IMR-90 (cell line): ENCODE measurements around the gene TBX1. TPM values are rescaled to one million over a fixed set of nuclear protein-coding genes. Genes with fewer than 3 reads are reported as not detected.

Experiments used
- ATAC-seq: fragments of 200-7000 bp; cut with Tn5 transposase; 2 replicates; pipeline ENCODE4 v1.9.1; 2020; ENCODE audit warnings: low read depth, mild to moderate bottlenecking, moderate library complexity
- BruUV-seq: library from RNA; stranded (reverse); fragments of 400-500 nt; replicated peaks from 2 replicates; lab custom pipeline; 2021; lab: Mats Ljungman, UMichigan
- CTCF ChIA-PET: fragments of 300-600 bp; formaldehyde crosslinking; extraction: SDS; loops from one replicate; lab custom pipeline; 2021; ENCODE audit warnings: antibody characterized with exemption; lab: Yijun Ruan, JAX
- POLR2A ChIA-PET: fragments of 300-600 bp; sonication (Branson Sonifier 250); formaldehyde crosslinking; loops from one replicate; lab custom pipeline; 2022; ENCODE audit warnings: antibody characterized with exemption; ENCODE audit not compliant: unreplicated experiment; lab: Charles Lee
- DNase-seq: peaks from one replicate; pipeline ENCODE4 v3.0.0; 2013
- H2AFZ ChIP-seq: replicated peaks from 2 replicates; pipeline ENCODE3; 2013; ENCODE audit warnings: low read length, mild to moderate bottlenecking; ENCODE audit not compliant: poor library complexity
- H2AK5ac ChIP-seq: 2 replicates; pipeline ENCODE4 v1.6.1; 2013; ENCODE audit warnings: low read depth, low read length, inconsistent platforms
- H2AK9ac ChIP-seq: replicated peaks from 2 replicates; pipeline ENCODE3; 2013; ENCODE audit warnings: mild to moderate bottlenecking, low read depth, low read length, moderate library complexity; ENCODE audit not compliant: poor library complexity
- H2BK120ac ChIP-seq: 2 replicates; pipeline ENCODE4 v1.6.1; 2013; ENCODE audit warnings: low read depth, low read length, inconsistent platforms
- H2BK15ac ChIP-seq: 3 replicates; pipeline ENCODE4 v1.6.1; 2013; ENCODE audit warnings: low read depth, low read length, inconsistent platforms
- H2BK20ac ChIP-seq: 2 replicates; pipeline ENCODE4 v1.6.1; 2013; ENCODE audit warnings: low read depth, mild to moderate bottlenecking, inconsistent platforms, low read length, moderate library complexity
- H2BK5ac ChIP-seq: 2 replicates; pipeline ENCODE4 v1.6.1; 2013; ENCODE audit warnings: mild to moderate bottlenecking, low read depth, low read length, inconsistent platforms; ENCODE audit not compliant: poor library complexity, severe bottlenecking
- H3K14ac ChIP-seq: replicated peaks from 2 replicates; pipeline ENCODE4 v1.6.1; 2013; ENCODE audit warnings: low read depth, low read length, inconsistent platforms
- H3K18ac ChIP-seq: 2 replicates; pipeline ENCODE4 v1.6.1; 2013; ENCODE audit warnings: low read depth, low read length, control low read depth
- H3K23ac ChIP-seq: 2 replicates; pipeline ENCODE4 v1.6.1; 2013; ENCODE audit warnings: low read depth, low read length, inconsistent platforms
- H3K27ac ChIP-seq: 2 replicates; pipeline ENCODE4 v1.5.1; 2013; ENCODE audit warnings: mild to moderate bottlenecking, control low read depth, low read length; ENCODE audit not compliant: insufficient read depth
- H3K27me3 ChIP-seq: 2 replicates; pipeline ENCODE4 v1.6.1; 2013; ENCODE audit warnings: low read length; ENCODE audit not compliant: control insufficient read depth, insufficient read depth
- H3K36me3 ChIP-seq: 2 replicates; pipeline ENCODE4 v1.6.1; 2013; ENCODE audit warnings: low read length, mixed read lengths; ENCODE audit not compliant: control insufficient read depth, insufficient read depth
- H3K4ac ChIP-seq: 2 replicates; pipeline ENCODE4 v1.6.1; 2013; ENCODE audit warnings: low read depth, low read length, inconsistent platforms
- H3K4me1 ChIP-seq: 2 replicates; pipeline ENCODE4 v1.6.1; 2013; ENCODE audit warnings: low read length, mixed read lengths; ENCODE audit not compliant: control insufficient read depth, insufficient read depth
- H3K4me2 ChIP-seq: 2 replicates; pipeline ENCODE4 v1.6.1; 2013; ENCODE audit warnings: low read depth, mild to moderate bottlenecking, control low read depth, low read length, moderate library complexity
- H3K4me3 ChIP-seq: 2 replicates; pipeline ENCODE4 v1.5.1; 2013; ENCODE audit warnings: low read depth, mild to moderate bottlenecking, control low read depth, low read length, moderate library complexity; ENCODE audit not compliant: insufficient read depth
- H3K56ac ChIP-seq: 2 replicates; pipeline ENCODE4 v1.6.1; 2013; ENCODE audit warnings: low read length, inconsistent platforms; ENCODE audit not compliant: insufficient read depth; ENCODE audit errors: extremely low read depth
- H3K79me1 ChIP-seq, 2 experiments: 2 replicates each; pipeline ENCODE4 v1.6.1; 2013; ENCODE audit warnings: low read length in 2 of 2, inconsistent platforms in 1 of 2, low read depth in 1 of 2
- H3K9ac ChIP-seq: 2 replicates; pipeline ENCODE4 v1.6.1; 2013; ENCODE audit warnings: low read depth, low read length, control low read depth
- H3K9me1 ChIP-seq: 2 replicates; pipeline ENCODE4 v1.6.1; 2013; ENCODE audit warnings: low read length, inconsistent platforms; ENCODE audit not compliant: insufficient read depth
- H3K9me3 ChIP-seq: 2 replicates; pipeline ENCODE4 v1.6.1; 2013; ENCODE audit warnings: low read length; ENCODE audit not compliant: control insufficient read depth, insufficient read depth
- H4K20me1 ChIP-seq: 2 replicates; pipeline ENCODE4 v1.6.1; 2013; ENCODE audit warnings: low read length, inconsistent platforms; ENCODE audit not compliant: insufficient read depth
- H4K5ac ChIP-seq: 2 replicates; pipeline ENCODE4 v1.6.1; 2013; ENCODE audit warnings: mild to moderate bottlenecking, low read depth, low read length, control low read depth
- H4K8ac ChIP-seq, 2 experiments: 2 replicates each; pipeline ENCODE4 v1.6.1; 2013; ENCODE audit warnings: low read depth in 2 of 2, low read length in 2 of 2, control low read depth in 1 of 2, inconsistent platforms in 1 of 2
- H4K91ac ChIP-seq: 2 replicates; pipeline ENCODE4 v1.6.1; 2013; ENCODE audit warnings: low read depth, low read length, inconsistent platforms; ENCODE audit not compliant: insufficient read depth
- BHLHE40 ChIP-seq: fragments of 150-350 bp; IDR thresholded peaks from 2 replicates; pipeline ENCODE4 v1.6.1; 2016; ENCODE audit warnings: mild to moderate bottlenecking, low read depth, low read length
- CHD1 ChIP-seq: IDR thresholded peaks from 2 replicates; pipeline ENCODE4 v1.6.1; 2012; ENCODE audit warnings: low read depth, low read length, improper control_type of control experiment
- CTCF ChIP-seq: conservative IDR thresholded peaks from 2 replicates; pipeline ENCODE4 v1.5.1; 2012; ENCODE audit warnings: mild to moderate bottlenecking, low read depth, low read length, improper control_type of control experiment
- ELK1 ChIP-seq: fragments of 150-350 bp; IDR thresholded peaks from 2 replicates; pipeline ENCODE4 v1.6.1; 2016; ENCODE audit warnings: low read depth, mild to moderate bottlenecking, low read length, moderate library complexity, borderline replicate concordance
- FOS ChIP-seq: fragments of 150-350 bp; IDR thresholded peaks from 2 replicates; pipeline ENCODE4 v1.6.1; 2016; ENCODE audit warnings: low read depth, low read length
- MAFK ChIP-seq: IDR thresholded peaks from 2 replicates; pipeline ENCODE4 v1.6.1; 2012; ENCODE audit warnings: low read depth, low read length, improper control_type of control experiment
- MAZ ChIP-seq: IDR thresholded peaks from 2 replicates; pipeline ENCODE4 v1.6.1; 2012; ENCODE audit warnings: low read depth, mild to moderate bottlenecking, low read length, improper control_type of control experiment, moderate library complexity, borderline replicate concordance
- MXI1 ChIP-seq: IDR thresholded peaks from 2 replicates; pipeline ENCODE4 v1.6.1; 2012; ENCODE audit warnings: low read depth, mild to moderate bottlenecking, low read length, moderate library complexity, borderline replicate concordance
- NFE2L2 ChIP-seq: fragments of 150-350 bp; IDR thresholded peaks from 2 replicates; pipeline ENCODE4 v1.6.1; 2016; ENCODE audit warnings: low read depth, mild to moderate bottlenecking, low read length
- POLR2A ChIP-seq: IDR thresholded peaks from 2 replicates; pipeline ENCODE4 v1.6.1; 2012; ENCODE audit warnings: mild to moderate bottlenecking, low read depth, low read length
- RAD21 ChIP-seq: IDR thresholded peaks from 2 replicates; pipeline ENCODE4 v1.6.1; 2012; ENCODE audit warnings: low read length, improper control_type of control experiment
- RCOR1 ChIP-seq: IDR thresholded peaks from 2 replicates; pipeline ENCODE4 v1.6.1; 2012; ENCODE audit warnings: mild to moderate bottlenecking, low read length, improper control_type of control experiment; ENCODE audit not compliant: insufficient replicate concordance
- SMC3 ChIP-seq: fragments of 150-350 bp; IDR thresholded peaks from 2 replicates; pipeline ENCODE4 v1.6.1; 2016; ENCODE audit warnings: low read depth, mild to moderate bottlenecking, antibody characterized with exemption, low read length, moderate library complexity
- WGBS, 2 experiments: methylation state at CpG; one replicate each; pipeline versions ENCODE4 v1.1.5 to v1.1.7; 2013; ENCODE audit warnings: missing lambda C conversion rate in 2 of 2; ENCODE audit not compliant: insufficient read length in 1 of 2; ENCODE audit errors: extremely low coverage in 2 of 2; 5-methylcytosine and 5-hydroxymethylcytosine counted together
- dilution Hi-C: fragments of 300-500 bp; cut with HindIII; formaldehyde crosslinking; loops from one replicate; pipeline ENCODE4 v1.14.3; 2018; ENCODE audit warnings: low sequenced_read_pairs; ENCODE audit not compliant: unreplicated experiment
- in situ Hi-C: fragments of 300-500 bp; cut with MboI; formaldehyde crosslinking; loops from 3 replicates; pipeline ENCODE4 v1.14.3; 2019; ENCODE audit warnings: low sequenced_read_pairs, inconsistent platforms, mixed read lengths
- intact Hi-C: fragments of 100-400 bp; cut with micrococcal nuclease; formaldehyde crosslinking; loops from 2 replicates; pipeline ENCODE4 v1.10.0; 2022
- polyA plus RNA-seq, 3 experiments: library from polyadenylated mRNA; depleted of rRNA; stranded (reverse); fragments of >200 nt; gene quantifications; 2 replicates each; pipeline ENCODE4 v1.2.3, GENCODE V29; 2012; ENCODE audit warnings: low replicate concordance in 1 of 3
- total RNA-seq: library from RNA; depleted of rRNA; stranded (reverse); fragments of >200 nt; gene quantifications from 2 replicates; pipeline ENCODE4 v1.2.3, GENCODE V29; 2012

TBX1 gene
- total and polyA plus RNA-seq, 2 of the 4 experiments (the other 2 are of a cell fraction), result 0.03 TPM; not detected in 1

- no peak overlapping the region for H3K56ac ChIP-seq
- no peak overlapping the region for H2BK120ac ChIP-seq
- intact Hi-C loops, result no loop called here
Measured at GRCh38 chr22:19719488-19720021, 41.0 kb upstream of the TBX1 start.

More at GRCh38 chr22:19719488-19720021, 41.0 kb upstream of the TBX1 start:
- CTCF ChIA-PET, result no interaction called here
- no peak for DNase-seq
- no peak overlapping the region for H4K8ac ChIP-seq
- H2BK5ac ChIP-seq, result no peak overlapping the region
- H3K36me3 ChIP-seq, result peaks cover 16% of the 10 kb centered on the region
- no peak overlapping the region for H2BK20ac ChIP-seq
- H4K91ac ChIP-seq, result no peak overlapping the region
- peaks cover 7% of the 10 kb centered on the region for H3K9me1 ChIP-seq
- BruUV-seq, result no TSS peak
- POLR2A ChIA-PET, result no interaction called here
- H3K27ac ChIP-seq, result no peak overlapping the region
- H2AK5ac ChIP-seq, result no peak overlapping the region
- no peak overlapping the region for H4K5ac ChIP-seq
- H4K20me1 ChIP-seq, result peaks cover 6% of the 10 kb centered on the region; the same call in 1 of the 2 replicates
- peaks cover 0 to 4% of the 10 kb centered on the region in 2 experiments; a peak in 1 of 4 replicates for H3K79me1 ChIP-seq
- H2BK15ac ChIP-seq, result no peak overlapping the region
- H3K4ac ChIP-seq, result peak overlapping the region; percentile 43; the same call in 1 of the 2 replicates
- no peak overlapping the region for H3K4me3 ChIP-seq
- H3K9me3 ChIP-seq, result no peaks in the 10 kb centered on the region
- no peak overlapping the region; the same call in 1 of the 2 replicates for H3K23ac ChIP-seq
- H3K4me2 ChIP-seq, result no peak overlapping the region
- WGBS, 2 experiments, result no CpG with 5 or more reads among the region's 12 CpGs
- H3K4me1 ChIP-seq, result peaks cover 12% of the 10 kb centered on the region
- in situ Hi-C loops (no loop called here), dilution Hi-C loops (no loop called here)
- H3K18ac ChIP-seq, result no peak overlapping the region
- H3K27me3 ChIP-seq, result peaks cover 15% of the 10 kb centered on the region; the same call in 1 of the 2 replicates
- no peak overlapping the region for H2AFZ ChIP-seq
- H2AK9ac ChIP-seq, result no peak overlapping the region
- H3K9ac ChIP-seq, result no peak overlapping the region
- TF ChIP-seq CHD1 (no peak), NFE2L2 (no peak), SMC3 (no peak), CTCF (no peak), MXI1 (no peak), POLR2A (no peak), RAD21 (no peak), RCOR1 (no peak), ELK1 (no peak), MAFK (no peak), MAZ (no peak), FOS (no peak), BHLHE40 (no peak)
- no peak overlapping the region; the same call in 1 of the 2 replicates for H3K14ac ChIP-seq
- ATAC-seq, result no peak
